PFSK-1 (cell line): ENCODE results near the gene RPUSD1.

Experiments used
- FOXP2 ChIP-seq: optimal IDR thresholded peaks from 2 replicates; pipeline ENCODE3; 2011; ENCODE audit warnings: borderline replicate concordance, control low read depth, inconsistent platforms; ENCODE audit not compliant: insufficient read depth; ENCODE audit errors: extremely low read length, extremely low read depth
- POLR2AphosphoS5 ChIP-seq: IDR thresholded peaks from 2 replicates; pipeline ENCODE4 v1.6.1; 2012; ENCODE audit warnings: low read depth, mild to moderate bottlenecking, control low read depth, low read length, moderate library complexity
- SIN3A ChIP-seq: IDR thresholded peaks from 2 replicates; pipeline ENCODE4 v1.6.1; 2012; ENCODE audit warnings: mild to moderate bottlenecking, low read length, moderate library complexity, borderline replicate concordance; ENCODE audit not compliant: insufficient read depth
- TAF1 ChIP-seq: IDR thresholded peaks from 2 replicates; pipeline ENCODE4 v1.6.1; 2012; ENCODE audit warnings: low read length, control low read depth, borderline replicate concordance; ENCODE audit not compliant: insufficient read depth
- TF ChIP-seq, protein P1 (sequence below), 2 experiments: IDR thresholded peaks; 2 replicates each; pipeline versions ENCODE4 v1.6.1 to v1.8.0; 2011 to 2012; ENCODE audit warnings: low read depth in 2 of 2, low read length in 2 of 2, control low read depth in 1 of 2, inconsistent platforms in 1 of 2, mild to moderate bottlenecking in 1 of 2, moderate library complexity in 1 of 2; ENCODE audit not compliant: insufficient read depth in 1 of 2

Gene RPUSD1

DNA sequence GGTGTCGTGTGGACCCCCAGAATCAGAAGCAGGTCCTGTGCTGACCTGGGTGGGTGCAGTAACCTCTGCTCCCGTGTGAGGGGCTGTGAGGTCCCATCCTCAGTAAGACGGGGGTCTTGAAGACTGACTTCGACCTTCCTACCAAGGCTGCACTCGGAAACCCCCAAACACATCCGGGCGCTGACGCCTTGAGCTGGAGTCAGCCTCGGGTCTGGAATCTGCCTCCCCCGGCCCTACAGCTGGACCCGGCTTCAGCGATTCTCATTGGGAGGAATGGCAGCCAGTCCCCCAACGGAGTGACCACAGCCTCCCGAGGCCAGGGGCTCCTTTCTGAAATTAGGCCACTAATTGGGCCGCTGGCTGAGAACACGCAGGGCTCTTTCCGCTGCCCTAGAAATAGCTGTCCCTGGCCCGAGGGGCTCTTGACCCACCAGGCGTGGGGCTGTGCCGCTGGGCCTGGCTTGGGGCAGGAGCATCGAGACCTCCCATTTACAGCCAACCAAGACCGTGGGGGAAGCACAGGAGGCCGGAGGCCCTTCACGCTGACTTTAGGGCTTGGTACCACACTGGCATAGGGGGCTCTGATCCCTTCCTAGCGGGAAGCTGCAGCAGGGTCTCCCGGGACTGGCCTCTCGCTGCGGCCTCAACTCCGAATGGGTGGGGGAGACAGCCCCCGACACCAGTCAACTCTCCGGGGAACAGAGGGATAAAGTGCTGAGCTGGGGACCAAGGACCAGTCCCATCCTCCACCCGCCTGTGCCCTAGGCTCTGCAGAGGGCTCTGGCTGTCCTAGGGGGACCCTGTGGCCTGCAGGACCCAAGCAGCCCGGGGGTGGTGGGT, 15.0 kb upstream of the RPUSD1 start:
- no peak for TF ChIP-seq FOXP2
- TF ChIP-seq TAF1, result no peak
- no peak for TF ChIP-seq SIN3A
- TF ChIP-seq, protein P1, sequence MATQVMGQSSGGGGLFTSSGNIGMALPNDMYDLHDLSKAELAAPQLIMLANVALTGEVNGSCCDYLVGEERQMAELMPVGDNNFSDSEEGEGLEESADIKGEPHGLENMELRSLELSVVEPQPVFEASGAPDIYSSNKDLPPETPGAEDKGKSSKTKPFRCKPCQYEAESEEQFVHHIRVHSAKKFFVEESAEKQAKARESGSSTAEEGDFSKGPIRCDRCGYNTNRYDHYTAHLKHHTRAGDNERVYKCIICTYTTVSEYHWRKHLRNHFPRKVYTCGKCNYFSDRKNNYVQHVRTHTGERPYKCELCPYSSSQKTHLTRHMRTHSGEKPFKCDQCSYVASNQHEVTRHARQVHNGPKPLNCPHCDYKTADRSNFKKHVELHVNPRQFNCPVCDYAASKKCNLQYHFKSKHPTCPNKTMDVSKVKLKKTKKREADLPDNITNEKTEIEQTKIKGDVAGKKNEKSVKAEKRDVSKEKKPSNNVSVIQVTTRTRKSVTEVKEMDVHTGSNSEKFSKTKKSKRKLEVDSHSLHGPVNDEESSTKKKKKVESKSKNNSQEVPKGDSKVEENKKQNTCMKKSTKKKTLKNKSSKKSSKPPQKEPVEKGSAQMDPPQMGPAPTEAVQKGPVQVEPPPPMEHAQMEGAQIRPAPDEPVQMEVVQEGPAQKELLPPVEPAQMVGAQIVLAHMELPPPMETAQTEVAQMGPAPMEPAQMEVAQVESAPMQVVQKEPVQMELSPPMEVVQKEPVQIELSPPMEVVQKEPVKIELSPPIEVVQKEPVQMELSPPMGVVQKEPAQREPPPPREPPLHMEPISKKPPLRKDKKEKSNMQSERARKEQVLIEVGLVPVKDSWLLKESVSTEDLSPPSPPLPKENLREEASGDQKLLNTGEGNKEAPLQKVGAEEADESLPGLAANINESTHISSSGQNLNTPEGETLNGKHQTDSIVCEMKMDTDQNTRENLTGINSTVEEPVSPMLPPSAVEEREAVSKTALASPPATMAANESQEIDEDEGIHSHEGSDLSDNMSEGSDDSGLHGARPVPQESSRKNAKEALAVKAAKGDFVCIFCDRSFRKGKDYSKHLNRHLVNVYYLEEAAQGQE (IDR thresholded peaks at IDR 0.05; ENCODE audit: insufficient read depth in 1 of 2, low read depth in 2 of 2, low read length in 2 of 2), result no peak
- no peak for TF ChIP-seq POLR2AphosphoS5

DNA sequence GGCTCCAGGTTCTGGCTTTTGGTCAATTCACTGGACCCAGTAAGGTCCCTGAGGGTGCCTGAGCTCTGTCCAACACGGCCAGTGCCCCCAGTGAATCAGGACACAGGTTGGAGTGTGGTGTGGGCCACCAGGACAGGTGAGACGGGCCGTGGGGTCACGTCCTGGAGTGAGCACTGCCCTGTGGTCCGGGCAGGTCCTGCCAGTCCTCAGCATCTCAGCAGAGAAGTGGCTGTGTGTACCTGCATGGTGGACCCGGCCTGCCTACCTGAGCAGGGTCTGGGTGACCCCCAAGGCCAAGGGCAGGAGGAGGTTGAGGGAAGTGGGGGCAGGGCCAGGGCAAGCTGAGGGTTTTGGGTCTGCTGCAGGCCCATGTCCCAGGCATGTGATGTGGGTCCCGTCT, 14.3 kb upstream of the RPUSD1 start:
- TF ChIP-seq SIN3A (no peak), FOXP2 (no peak), POLR2AphosphoS5 (no peak), TAF1 (no peak)
- TF ChIP-seq, protein P1 (IDR thresholded peaks at IDR 0.05; ENCODE audit: insufficient read depth in 1 of 2, low read depth in 2 of 2, low read length in 2 of 2), result no peak

DNA sequence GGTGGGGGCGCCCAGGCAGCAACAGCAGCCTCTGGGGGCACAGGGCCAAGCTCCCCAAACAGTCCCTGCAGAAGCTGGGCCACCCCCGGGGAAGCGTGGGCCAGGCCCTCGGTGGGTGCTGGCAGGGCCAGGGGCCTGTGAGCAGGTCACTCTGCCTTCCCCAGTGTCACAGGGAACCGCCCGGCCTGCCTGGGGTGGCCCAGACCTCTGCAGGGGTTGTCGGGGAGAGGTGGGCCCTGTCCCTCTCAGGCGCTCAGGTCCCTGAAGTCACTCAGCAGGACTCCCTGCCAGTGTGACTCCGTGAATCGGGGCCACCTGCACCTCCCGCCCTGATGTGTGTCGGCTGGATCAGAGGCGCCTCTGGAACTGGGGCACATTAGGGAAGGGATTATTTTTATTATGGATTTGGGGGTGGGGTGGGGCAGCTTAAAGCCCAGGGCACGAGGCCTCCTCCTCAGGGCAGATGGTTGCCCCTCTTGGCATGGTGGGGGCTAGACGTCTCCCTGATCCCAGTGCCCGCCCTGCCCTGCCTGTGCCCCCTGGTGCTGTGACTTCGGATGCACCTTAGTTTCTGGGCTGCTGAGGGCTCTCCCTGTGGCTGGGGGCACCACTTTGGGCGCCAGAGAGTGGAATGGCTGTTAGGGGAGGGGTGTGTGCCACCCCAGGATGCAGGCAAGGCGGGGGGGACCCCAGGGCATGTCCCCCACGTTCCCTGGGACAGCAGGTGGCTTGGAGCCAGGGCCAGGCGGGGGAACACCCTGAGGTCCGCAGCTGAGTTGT, 13.6 kb upstream of the RPUSD1 start:
- TF ChIP-seq SIN3A (no peak), POLR2AphosphoS5 (no peak), TAF1 (no peak), FOXP2 (no peak)
- TF ChIP-seq, protein P1 (IDR thresholded peaks at IDR 0.05; ENCODE audit: insufficient read depth in 1 of 2, low read depth in 2 of 2, low read length in 2 of 2), result no peak

DNA sequence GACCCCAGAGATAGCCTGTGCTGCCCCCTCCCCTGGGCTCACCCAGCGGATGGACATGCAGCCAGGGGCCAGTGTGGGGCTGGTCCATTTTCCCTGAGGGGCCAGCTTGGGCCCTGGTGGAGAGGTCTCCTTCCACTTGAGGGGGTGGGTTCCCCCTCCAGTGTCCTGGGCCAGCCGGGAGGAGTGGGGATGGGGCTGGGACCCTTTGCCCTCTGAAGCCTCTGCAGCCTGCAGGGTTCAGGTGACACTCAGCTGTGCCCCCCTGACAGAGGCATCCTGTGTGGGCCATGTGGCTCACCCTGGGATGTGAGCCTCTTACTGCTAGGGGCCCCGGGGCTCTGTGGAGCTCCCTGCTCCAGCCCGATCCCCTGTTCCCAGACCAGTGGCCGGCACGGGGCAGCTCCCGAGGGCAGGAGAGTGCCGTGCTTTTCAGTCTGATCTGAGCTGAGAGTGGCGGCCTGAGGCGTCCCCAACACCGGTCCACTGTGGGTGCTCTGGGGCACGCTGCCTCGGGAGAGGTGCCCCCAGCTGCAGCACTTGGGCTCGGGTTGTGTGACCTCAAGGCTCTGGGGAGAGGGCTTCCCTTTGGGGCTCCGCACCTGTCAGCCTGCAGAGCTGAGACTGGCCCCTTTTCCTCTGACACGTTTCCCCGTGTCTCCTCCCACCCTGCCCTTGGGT, 12.8 kb upstream of the RPUSD1 start:
- TF ChIP-seq FOXP2 (no peak), POLR2AphosphoS5 (no peak), TAF1 (no peak), SIN3A (no peak)
- TF ChIP-seq, protein P1 (IDR thresholded peaks at IDR 0.05; ENCODE audit: insufficient read depth in 1 of 2, low read depth in 2 of 2, low read length in 2 of 2), result no peak
